ENCODE data around the gene SIM1. TPM values are rescaled to one million over a fixed set of nuclear protein-coding genes. Genes with fewer than 3 reads are reported as not detected.
"Not testable (repeated sequence)": the region's sequence is repeated elsewhere in the genome, so short reads cannot be mapped to it uniquely, and the experiment has no call there.

Gene SIM1
- total RNA-seq, 2 donors from 2014 or later, result not detected

- intact Hi-C loops (cut with DNase I, micrococcal nuclease), result no loop called here
- ATAC-seq (no peak), DNase-seq (no peak)
These were observed 85.3 kb downstream of the SIM1 start for GRCh38 chr6:100379386-100379785.

- ATAC-seq (no peak), DNase-seq (no peak)
- intact Hi-C loops (cut with DNase I, micrococcal nuclease), result no loop called here
These were observed 86.1 kb downstream of the SIM1 start for GRCh38 chr6:100378576-100378975.

- no peak for DNase-seq
- intact Hi-C loops (cut with DNase I, micrococcal nuclease), result no loop called here
- ATAC-seq, result no peak
These were observed 88.6 kb downstream of the SIM1 start for GRCh38 chr6:100376103-100376502.

GRCh38 chr6:100372326-100373091 is 92.2 kb downstream of the SIM1 start:
- intact Hi-C loops (cut with DNase I, micrococcal nuclease), result no loop called here
- ATAC-seq (no peak), DNase-seq (no peak)

GRCh38 chr6:100371591-100371990 is 93.1 kb downstream of the SIM1 start:
- DNase-seq (no peak), ATAC-seq (no peak)
- intact Hi-C loops (cut with DNase I, micrococcal nuclease), result no loop called here

GRCh38 chr6:100370265-100370664 is 94.5 kb downstream of the SIM1 start:
- DNase-seq (no peak), ATAC-seq (no peak)
- intact Hi-C loops (cut with DNase I, micrococcal nuclease), result no loop called here

- no peak for ATAC-seq
- intact Hi-C loops (cut with DNase I, micrococcal nuclease), result no loop called here
- DNase-seq, result no peak
These were observed 98.3 kb downstream of the SIM1 start for GRCh38 chr6:100366419-100366818.

GRCh38 chr6:100363651-100364050 is 101.1 kb downstream of the SIM1 start:
- DNase-seq (no peak), ATAC-seq (no peak)
- intact Hi-C loops (cut with DNase I, micrococcal nuclease), result no loop called here

- DNase-seq; ATAC-seq; intact Hi-C loops (cut with DNase I, micrococcal nuclease): not testable (repeated sequence)
These were observed 109.7 kb downstream of the SIM1 start for GRCh38 chr6:100354736-100355641.

GRCh38 chr6:100353276-100354015 is 111.3 kb downstream of the SIM1 start:
- no peak for ATAC-seq
- intact Hi-C loops (cut with DNase I, micrococcal nuclease), result no loop called here
- no peak for DNase-seq

- intact Hi-C loops (cut with DNase I, micrococcal nuclease), result no loop called here
- DNase-seq, result no peak
These were observed 114.6 kb downstream of the SIM1 start for GRCh38 chr6:100350139-100350538.

GRCh38 chr6:100349366-100349765 is 115.4 kb downstream of the SIM1 start:
- DNase-seq, result no peak

More at GRCh38 chr6:100350139-100350538, 114.6 kb downstream of the SIM1 start:
- no peak for ATAC-seq

GRCh38 chr6:100347901-100348550 is 116.7 kb downstream of the SIM1 start:
- ATAC-seq (no peak), DNase-seq (no peak)
- intact Hi-C loops (cut with DNase I, micrococcal nuclease), result no loop called here

More at GRCh38 chr6:100349366-100349765, 115.4 kb downstream of the SIM1 start:
- intact Hi-C loops (cut with DNase I, micrococcal nuclease), result no loop called here
- no peak for ATAC-seq

- ATAC-seq, result no peak
- intact Hi-C loops (cut with DNase I, micrococcal nuclease), result no loop called here
- no peak for DNase-seq
These were observed 117.9 kb downstream of the SIM1 start for GRCh38 chr6:100346828-100347227.

- no peak for ATAC-seq
- DNase-seq, result no peak
- intact Hi-C loops (cut with DNase I, micrococcal nuclease), result no loop called here
These were observed 118.5 kb downstream of the SIM1 start for GRCh38 chr6:100346203-100346602.

- no peak for ATAC-seq
- DNase-seq, result no peak
- intact Hi-C loops (cut with DNase I, micrococcal nuclease), result no loop called here
These were observed 120.0 kb downstream of the SIM1 start for GRCh38 chr6:100344761-100345160.

GRCh38 chr6:100344321-100344720 is 120.4 kb downstream of the SIM1 start:
- intact Hi-C loops (cut with DNase I, micrococcal nuclease), result no loop called here
- no peak for ATAC-seq
- DNase-seq, result no peak

- intact Hi-C loops (cut with DNase I, micrococcal nuclease), result no loop called here
- no peak for DNase-seq
- ATAC-seq, result no peak
These were observed 121.2 kb downstream of the SIM1 start for GRCh38 chr6:100343316-100344077.
